ENCODE measurements around the gene LOX.

Gene LOX, protein sequence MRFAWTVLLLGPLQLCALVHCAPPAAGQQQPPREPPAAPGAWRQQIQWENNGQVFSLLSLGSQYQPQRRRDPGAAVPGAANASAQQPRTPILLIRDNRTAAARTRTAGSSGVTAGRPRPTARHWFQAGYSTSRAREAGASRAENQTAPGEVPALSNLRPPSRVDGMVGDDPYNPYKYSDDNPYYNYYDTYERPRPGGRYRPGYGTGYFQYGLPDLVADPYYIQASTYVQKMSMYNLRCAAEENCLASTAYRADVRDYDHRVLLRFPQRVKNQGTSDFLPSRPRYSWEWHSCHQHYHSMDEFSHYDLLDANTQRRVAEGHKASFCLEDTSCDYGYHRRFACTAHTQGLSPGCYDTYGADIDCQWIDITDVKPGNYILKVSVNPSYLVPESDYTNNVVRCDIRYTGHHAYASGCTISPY

GRCh38 chr5:122078116-122079110, at the start of gene LOX:
Gene LOX, minus strand, starts transcription at chr5:122078259. Its CDS starts 274 bp downstream, at chr5:122077985.
- TF ChIP-seq POLR2A (IDR thresholded peaks at IDR 0.05; ENCODE audit: low read length) (no peak), GATA1 (IDR thresholded peaks at IDR 0.05; ENCODE audit: low read depth, low read length) (no peak)
- peak; percentile 32 to 35 for DNase-seq

DNA sequence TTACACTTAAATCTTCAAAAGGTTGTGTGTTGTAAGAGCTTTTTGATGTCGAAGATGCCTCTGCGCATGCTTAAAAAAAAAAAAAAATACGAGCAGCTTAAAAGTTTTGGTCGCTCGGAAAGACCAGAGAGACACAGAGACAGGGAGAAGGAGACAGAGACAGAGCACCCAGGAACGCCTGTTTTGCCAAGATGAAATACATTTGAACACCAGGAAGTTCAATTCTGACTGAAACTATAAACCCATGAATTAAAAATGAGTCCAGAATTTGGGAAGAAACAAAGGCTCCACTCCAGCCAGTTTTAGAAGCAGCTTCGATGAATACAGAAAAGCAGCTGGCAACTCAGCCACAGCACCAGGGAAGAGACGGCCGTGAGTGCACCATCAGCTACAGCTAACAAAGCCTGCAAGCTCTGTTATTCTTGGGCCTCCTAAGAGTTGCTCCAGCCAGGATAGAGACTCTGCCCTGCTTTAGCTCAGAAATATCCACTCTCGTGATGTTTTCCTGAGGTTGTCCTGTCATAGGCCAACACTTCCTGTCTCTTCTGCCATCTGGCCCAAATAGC, 48.8 kb upstream of the LOX start:
- DNase-seq: no peak
- TF ChIP-seq POLR2A (IDR thresholded peaks at IDR 0.05; ENCODE audit: low read length): no peak

DNA sequence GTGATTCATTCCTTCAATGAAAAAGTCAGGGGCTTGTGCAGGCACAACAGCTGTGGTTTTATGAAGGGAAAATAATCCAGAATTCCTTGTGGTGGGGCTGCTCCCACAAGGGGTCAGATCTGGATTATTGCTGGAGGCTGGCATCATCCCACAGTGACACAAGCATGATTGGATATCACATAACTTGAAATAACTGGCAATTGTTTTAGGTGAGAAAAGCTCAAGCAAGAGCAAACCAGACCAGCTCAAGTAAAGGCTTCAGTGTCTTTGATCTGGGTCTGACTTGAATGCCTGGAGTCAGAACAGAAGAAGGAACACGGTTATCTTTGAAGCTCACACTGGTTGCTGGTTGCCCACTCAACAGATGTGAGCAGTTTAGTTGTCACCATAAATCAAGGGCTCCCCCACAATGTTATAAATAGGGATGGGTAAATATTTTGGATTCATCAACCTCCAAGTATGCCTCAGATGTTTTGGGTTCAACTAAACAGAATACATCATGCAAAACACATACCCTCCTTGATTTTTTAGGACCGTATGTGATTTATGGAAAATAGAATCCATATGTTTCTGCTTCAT, 48.2 kb upstream of the LOX start:
- peak in 1 of 2 experiments; percentile 6 for DNase-seq
- no peak for TF ChIP-seq POLR2A (IDR thresholded peaks at IDR 0.05; ENCODE audit: low read length)
- TF ChIP-seq GATA1 (IDR thresholded peaks at IDR 0.05; ENCODE audit: low read depth, low read length): no peak

GRCh38 chr5:122124766-122125165, 46.7 kb upstream of the LOX start:
- DNase-seq: no peak
- no peak for TF ChIP-seq POLR2A (IDR thresholded peaks at IDR 0.05; ENCODE audit: low read length)
- no peak for TF ChIP-seq GATA1 (IDR thresholded peaks at IDR 0.05; ENCODE audit: low read depth, low read length)

DNA sequence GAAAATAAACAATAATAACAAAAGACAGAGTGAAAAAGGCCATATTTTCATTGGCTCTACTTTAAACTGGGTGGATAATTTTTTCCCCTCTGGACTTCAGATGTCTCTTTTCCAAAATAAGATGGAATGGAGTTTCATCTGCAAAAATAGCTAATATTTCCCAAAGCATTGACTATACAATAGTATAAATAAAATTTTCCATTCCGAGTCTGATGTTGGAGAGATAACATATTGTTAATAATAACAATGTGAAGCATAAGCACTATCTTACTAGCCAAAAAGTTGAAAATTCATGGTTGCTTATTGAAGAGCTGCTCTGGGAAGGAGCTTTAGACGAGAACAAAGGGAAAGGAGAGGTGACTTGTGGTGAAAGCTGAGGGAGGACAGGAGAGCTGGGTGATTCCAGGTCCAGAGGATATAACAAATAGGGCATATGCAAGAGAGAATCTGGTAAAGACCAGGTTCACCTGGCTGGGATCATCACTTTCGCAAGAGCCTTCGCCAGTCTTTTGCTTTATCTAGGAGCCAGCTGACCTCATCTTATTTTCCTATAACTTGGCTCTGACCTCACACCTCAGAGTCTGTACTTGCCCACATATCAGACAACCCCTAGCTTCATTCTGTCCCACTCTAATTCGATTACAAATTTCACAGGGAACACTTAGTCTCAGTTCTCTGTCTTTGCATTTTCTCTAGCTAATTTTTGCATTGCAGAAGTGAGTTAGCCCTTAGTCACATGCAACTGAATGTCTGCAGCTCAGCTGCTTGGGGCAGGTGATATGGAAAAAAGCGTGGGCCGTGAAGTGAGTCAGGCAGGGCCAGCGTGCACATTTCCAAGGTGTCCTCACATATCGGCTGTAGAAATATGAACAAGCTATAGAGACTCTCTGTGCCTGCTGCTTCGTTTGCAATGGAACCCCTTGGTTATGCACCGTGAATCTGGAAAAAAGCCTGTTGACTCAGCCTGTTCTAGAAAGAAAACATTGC, 43.7 kb upstream of the LOX start:
- TF ChIP-seq POLR2A (IDR thresholded peaks at IDR 0.05; ENCODE audit: low read length): no peak
- no peak for TF ChIP-seq GATA1 (IDR thresholded peaks at IDR 0.05; ENCODE audit: low read depth, low read length)
- no peak for DNase-seq

GRCh38 chr5:122120957-122121356, 42.9 kb upstream of the LOX start:
- DNase-seq: no peak
- no peak for TF ChIP-seq POLR2A (IDR thresholded peaks at IDR 0.05; ENCODE audit: low read length)
- no peak for TF ChIP-seq GATA1 (IDR thresholded peaks at IDR 0.05; ENCODE audit: low read depth, low read length)

- no peak for TF ChIP-seq POLR2A (IDR thresholded peaks at IDR 0.05; ENCODE audit: low read length)
- TF ChIP-seq GATA1 (IDR thresholded peaks at IDR 0.05; ENCODE audit: low read depth, low read length): no peak
Observed at GRCh38 chr5:122120493-122120892, 42.4 kb upstream of the LOX start.

GRCh38 chr5:122119205-122119604, 41.1 kb upstream of the LOX start:
- DNase-seq: no peak
- no peak for TF ChIP-seq GATA1 (IDR thresholded peaks at IDR 0.05; ENCODE audit: low read depth, low read length)
- TF ChIP-seq POLR2A (IDR thresholded peaks at IDR 0.05; ENCODE audit: low read length): no peak

More at GRCh38 chr5:122120493-122120892, 42.4 kb upstream of the LOX start:
- no peak for DNase-seq

- DNase-seq: no peak
- no peak for TF ChIP-seq GATA1 (IDR thresholded peaks at IDR 0.05; ENCODE audit: low read depth, low read length)
- TF ChIP-seq POLR2A (IDR thresholded peaks at IDR 0.05; ENCODE audit: low read length): no peak
Observed at GRCh38 chr5:122118356-122118948, 40.4 kb upstream of the LOX start.

DNA sequence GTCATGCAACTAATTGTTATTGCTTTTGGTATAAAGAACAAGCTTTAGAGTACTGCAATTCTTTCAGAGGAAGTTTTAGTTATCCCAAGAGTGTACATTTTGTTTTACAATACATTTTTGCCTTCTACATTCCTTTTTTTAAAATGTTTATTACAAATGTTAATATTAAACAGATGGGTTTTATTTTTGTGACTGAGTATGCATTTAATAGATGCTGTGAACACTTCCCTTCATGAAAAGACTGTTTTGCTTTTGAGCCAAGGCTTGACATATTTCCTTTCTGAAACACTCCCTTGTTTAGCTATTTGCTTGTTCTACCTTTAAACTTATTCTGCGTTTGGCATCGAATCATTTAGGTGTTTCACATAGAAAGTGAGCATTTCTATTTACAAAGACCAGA, 36.4 kb upstream of the LOX start:
- DNase-seq: no peak
- TF ChIP-seq GATA1 (IDR thresholded peaks at IDR 0.05; ENCODE audit: low read depth, low read length): no peak
- no peak for TF ChIP-seq POLR2A (IDR thresholded peaks at IDR 0.05; ENCODE audit: low read length)

DNA sequence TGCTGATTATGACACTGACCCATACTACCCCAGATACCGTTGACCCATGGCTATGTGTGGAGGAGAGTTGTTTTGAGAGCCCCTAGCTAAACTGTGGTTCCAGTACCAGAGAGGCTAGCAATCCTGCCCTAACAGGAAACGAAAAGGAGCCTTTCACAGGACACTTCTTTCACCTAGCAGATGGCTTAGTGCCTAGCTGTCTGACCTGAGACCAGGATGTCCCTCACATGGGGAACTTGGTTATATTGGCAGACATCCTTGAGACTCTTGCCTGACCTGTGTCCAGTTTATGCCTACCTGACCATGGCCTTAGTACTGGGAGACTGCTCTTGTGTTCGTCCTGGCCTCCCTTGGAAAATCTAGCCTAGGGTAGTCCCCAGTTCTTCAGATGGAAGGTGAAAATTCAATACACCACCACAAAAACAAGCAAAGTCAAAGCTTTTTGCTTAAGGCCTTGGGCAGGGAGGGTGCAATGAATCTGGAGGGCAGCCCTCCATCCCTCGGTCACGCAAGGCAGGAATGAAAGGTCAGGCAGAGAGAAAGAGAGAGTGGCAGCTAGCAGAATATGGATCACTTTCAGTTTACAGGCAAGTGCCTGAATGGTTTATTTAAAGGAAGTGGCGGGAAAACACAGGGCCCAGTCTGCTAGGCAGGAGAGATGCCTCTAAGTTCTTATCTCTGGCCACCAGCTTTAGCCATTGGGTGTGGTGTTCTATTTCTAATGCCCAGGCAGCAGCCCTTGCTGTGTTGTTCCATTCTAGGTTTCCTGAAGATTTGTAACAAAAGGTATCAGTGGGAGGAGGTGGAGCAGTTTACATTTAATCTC, 34.9 kb upstream of the LOX start:
- TF ChIP-seq POLR2A (IDR thresholded peaks at IDR 0.05; ENCODE audit: low read length) (peak; percentile 65), GATA1 (IDR thresholded peaks at IDR 0.05; ENCODE audit: low read depth, low read length) (peak; percentile 68)
- peak; percentile 91 to 97 for DNase-seq
